Gastroesophageal sphincter (tissue), 4 donors: ENCODE data around the gene PMP22. TPM values are rescaled to one million over a fixed set of nuclear protein-coding genes. Genes with fewer than 3 reads are reported as not detected.
A peak's percentile ranks its signal among the peaks of the same experiment; 100 is the strongest.
"Not testable (repeated sequence)": the region's sequence is repeated elsewhere in the genome, so short reads cannot be mapped to it uniquely, and the experiment has no call there.

Experiments
- ATAC-seq: fragments of 150-250 bp; one replicate; pipeline ENCODE4 v1.9.1; 2016; ENCODE audit warnings: mild to moderate bottlenecking, moderate library complexity
- H3K27ac ChIP-seq, 4 donors: fragments of 200-600 bp; sonication (generic) in 3 of 4; 1 replicate in 3 of 4; 2 replicates in 1 of 4; pipeline ENCODE4 v1.5.1; 2016 to 2019
- H3K27me3 ChIP-seq: fragments of 200-600 bp; sonication (generic); one replicate; pipeline ENCODE4 v1.5.1; 2019
- H3K36me3 ChIP-seq, 2 donors: fragments of 200-600 bp; sonication (generic); one replicate each; pipeline ENCODE4 v1.5.1; 2019; ENCODE audit warnings: control low read depth in 1 of 2
- H3K4me1 ChIP-seq, 3 donors: fragments of 200-600 bp; sonication (generic); 1 replicate in 2 of 3; 2 replicates in 1 of 3; pipeline ENCODE4 v1.5.1; 2016 to 2019; ENCODE audit warnings: control low read depth in 2 of 3
- H3K4me3 ChIP-seq, 2 donors: fragments of 200-600 bp; sonication (generic); one replicate each; pipeline ENCODE4 v1.5.1; 2019; ENCODE audit warnings: mild to moderate bottlenecking in 1 of 2, moderate library complexity in 1 of 2
- H3K9me3 ChIP-seq, 3 donors: fragments of 200-600 bp; sonication (generic); one replicate each; pipeline ENCODE4 v1.5.1; 2017 to 2019; ENCODE audit warnings: control low read depth in 2 of 3
- EP300 ChIP-seq: sonication (generic); formaldehyde crosslinking; IDR thresholded peaks from one replicate; pipeline ENCODE4 v1.6.1; 2017; ENCODE audit warnings: antibody characterized with exemption, mild to moderate bottlenecking
- POLR2A ChIP-seq, 2 donors: fragments of 450-650 bp; IDR thresholded peaks; one replicate each; pipeline ENCODE4 v1.6.1; 2017; ENCODE audit warnings: antibody characterized with exemption in 2 of 2, mild to moderate bottlenecking in 2 of 2, moderate library complexity in 1 of 2
- POLR2AphosphoS5 ChIP-seq: sonication (generic); formaldehyde crosslinking; IDR thresholded peaks from one replicate; pipeline ENCODE4 v1.6.1; 2017; ENCODE audit warnings: antibody characterized with exemption
- WGBS, 2 donors: methylation state at CpG; one replicate each; pipeline ENCODE4 v1.1.5; 2018; ENCODE audit warnings: low coverage in 1 of 2; 5-methylcytosine and 5-hydroxymethylcytosine counted together
- total RNA-seq, 4 donors: library from RNA; depleted of rRNA; stranded (reverse); fragments of >200 nt; gene quantifications; one replicate each; pipeline ENCODE4 v1.1.0, GENCODE V29; 2016
- TF ChIP-seq, protein P1 (sequence below), 4 experiments: fragments of 200-600 bp in 2 of 4; fragments of 450-650 bp in 2 of 4; sonication (generic) in 1 of 4; IDR thresholded peaks; one replicate each; pipeline ENCODE4 v1.5.1; 2017 to 2019; ENCODE audit warnings: antibody characterized with exemption in 4 of 4, mild to moderate bottlenecking in 2 of 4, moderate library complexity in 2 of 4

PMP22 gene
- total RNA-seq, 4 donors from 2014 or later = 145 to 268 (median 242) TPM

DNA sequence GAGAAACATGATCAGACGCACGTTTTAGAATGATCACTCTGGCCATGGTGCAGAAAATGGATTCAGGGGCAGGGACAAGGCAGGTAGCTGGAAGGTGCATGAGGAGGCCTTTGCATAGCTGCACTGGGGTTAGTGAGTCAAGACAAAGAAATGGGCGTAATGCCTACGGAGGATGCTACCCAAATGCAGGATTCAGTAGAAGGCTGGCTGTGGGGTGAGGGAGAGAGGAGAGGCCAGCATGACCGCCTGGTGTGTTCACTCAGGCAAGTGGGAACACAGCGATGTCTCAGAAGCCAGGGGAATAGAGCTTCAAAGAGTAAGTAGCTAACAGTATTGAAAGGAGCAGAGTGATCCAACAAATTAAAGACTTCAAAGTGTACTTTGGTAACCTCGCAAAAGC, 31.2 kb downstream of the PMP22 start:
- Histone ChIP-seq H3K4me3 (no peak overlapping the region), H3K27me3 (no peaks in the 10 kb centered on the region), H3K36me3 (peaks cover 14 to 100% of the 10 kb centered on the region in 2 donors), H3K27ac (peak overlapping the region in 1 of 4 donors; percentile 25), H3K9me3 (no peaks in the 10 kb centered on the region), H3K4me1 (peaks cover 0 to 68% (median 9%) of the 10 kb centered on the region in 3 donors)
- WGBS, 2 donors = 83 to 90% methylated on average over 5 to 7 of the region's 7 CpGs
- TF ChIP-seq EP300 (no peak), POLR2AphosphoS5 (no peak), POLR2A (IDR thresholded peaks at IDR 0.05) (no peak)
- TF ChIP-seq, protein P1, sequence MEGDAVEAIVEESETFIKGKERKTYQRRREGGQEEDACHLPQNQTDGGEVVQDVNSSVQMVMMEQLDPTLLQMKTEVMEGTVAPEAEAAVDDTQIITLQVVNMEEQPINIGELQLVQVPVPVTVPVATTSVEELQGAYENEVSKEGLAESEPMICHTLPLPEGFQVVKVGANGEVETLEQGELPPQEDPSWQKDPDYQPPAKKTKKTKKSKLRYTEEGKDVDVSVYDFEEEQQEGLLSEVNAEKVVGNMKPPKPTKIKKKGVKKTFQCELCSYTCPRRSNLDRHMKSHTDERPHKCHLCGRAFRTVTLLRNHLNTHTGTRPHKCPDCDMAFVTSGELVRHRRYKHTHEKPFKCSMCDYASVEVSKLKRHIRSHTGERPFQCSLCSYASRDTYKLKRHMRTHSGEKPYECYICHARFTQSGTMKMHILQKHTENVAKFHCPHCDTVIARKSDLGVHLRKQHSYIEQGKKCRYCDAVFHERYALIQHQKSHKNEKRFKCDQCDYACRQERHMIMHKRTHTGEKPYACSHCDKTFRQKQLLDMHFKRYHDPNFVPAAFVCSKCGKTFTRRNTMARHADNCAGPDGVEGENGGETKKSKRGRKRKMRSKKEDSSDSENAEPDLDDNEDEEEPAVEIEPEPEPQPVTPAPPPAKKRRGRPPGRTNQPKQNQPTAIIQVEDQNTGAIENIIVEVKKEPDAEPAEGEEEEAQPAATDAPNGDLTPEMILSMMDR (IDR thresholded peaks at IDR 0.05) = no peak
- no peak for ATAC-seq

DNA sequence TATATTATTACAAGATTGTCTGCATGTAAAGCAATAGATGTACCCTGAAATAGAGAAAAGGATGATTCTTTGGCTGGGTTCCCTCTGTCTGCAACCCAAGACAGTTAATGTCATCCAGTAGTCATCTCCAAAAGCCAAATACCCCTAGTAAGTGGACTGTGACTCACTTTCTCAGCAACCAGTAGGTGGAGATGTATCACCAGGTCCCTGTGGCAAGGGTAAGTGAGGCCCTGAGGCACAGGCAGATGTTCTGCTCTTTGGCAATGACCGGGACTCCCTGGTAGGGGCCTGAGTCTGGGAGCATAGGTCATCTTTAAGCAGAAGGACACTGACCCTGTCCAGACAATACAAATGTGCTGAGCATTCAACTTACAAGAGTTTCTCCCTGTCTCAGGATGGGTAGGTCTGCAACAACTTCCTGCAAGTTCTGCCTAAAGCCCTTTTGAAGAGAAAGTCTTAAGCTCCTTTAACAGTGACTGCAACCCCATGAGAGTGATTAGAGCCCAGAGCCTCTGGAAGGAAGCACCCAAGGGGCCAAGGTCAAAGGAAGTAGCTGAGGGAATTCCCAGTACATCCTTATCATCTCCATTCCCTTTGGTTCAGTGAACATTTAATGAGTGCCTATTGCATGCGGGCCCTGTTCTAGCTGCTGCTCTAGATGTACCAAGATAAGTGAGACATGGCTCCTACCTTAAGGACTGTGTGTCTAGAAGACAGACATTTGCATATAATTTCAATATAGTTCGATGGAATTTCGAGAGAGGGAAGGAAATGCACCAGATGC, 31.9 kb downstream of the PMP22 start:
- no peaks in the 10 kb centered on the region for H3K27me3 ChIP-seq
- WGBS, 2 donors = 58% methylated on average over 4 of the region's 4 CpGs; no CpG with 5 or more reads in 1 of the 2 donors
- H3K9me3 ChIP-seq = no peaks in the 10 kb centered on the region
- peaks cover 7 to 100% of the 10 kb centered on the region in 2 donors for H3K36me3 ChIP-seq
- H3K4me3 ChIP-seq = no peak overlapping the region
- TF ChIP-seq, protein P1 (IDR thresholded peaks at IDR 0.05) = peak in 2 of 4 experiments; percentile 9 to 40
- TF ChIP-seq POLR2A (IDR thresholded peaks at IDR 0.05) = no peak
- TF ChIP-seq EP300 = no peak
- no peak for TF ChIP-seq POLR2AphosphoS5
- no peak overlapping the region for H3K27ac ChIP-seq
- ATAC-seq = peak; percentile 31
- H3K4me1 ChIP-seq = peaks cover 0 to 64% (median 9%) of the 10 kb centered on the region in 3 donors

DNA sequence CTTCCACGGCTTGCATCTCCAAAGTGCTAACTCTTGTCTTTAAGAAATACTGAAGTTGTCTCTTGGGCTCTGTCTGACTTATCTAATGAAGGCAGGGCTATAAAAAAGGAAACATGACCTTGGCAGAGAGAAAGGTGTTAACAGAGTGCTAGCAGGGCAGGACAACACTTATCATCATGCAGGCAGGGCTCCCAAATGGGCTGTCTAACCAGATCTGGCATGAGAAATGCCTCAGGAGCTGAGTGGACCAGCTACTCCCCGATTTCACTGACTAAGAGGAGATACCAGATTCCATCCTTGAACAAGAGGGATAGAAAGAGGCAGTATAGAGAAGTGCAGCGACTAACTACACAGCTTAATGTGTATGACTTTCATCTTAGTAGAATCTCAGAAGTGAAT, 32.6 kb downstream of the PMP22 start:
- Histone ChIP-seq H3K27me3 (no peaks in the 10 kb centered on the region), H3K9me3 (no peaks in the 10 kb centered on the region), H3K4me1 (peaks cover 0 to 61% (median 9%) of the 10 kb centered on the region in 3 donors), H3K27ac (peak overlapping the region in 1 of 4 donors; percentile 7), H3K36me3 (peaks cover 3 to 95% of the 10 kb centered on the region in 2 donors), H3K4me3 (no peak overlapping the region)
- 52 to 92% methylated on average over 2 to 3 of the region's 3 CpGs for whole genome bisulfite sequencing, 2 donors
- ATAC-seq = no peak
- TF ChIP-seq POLR2AphosphoS5 = no peak

DNA sequence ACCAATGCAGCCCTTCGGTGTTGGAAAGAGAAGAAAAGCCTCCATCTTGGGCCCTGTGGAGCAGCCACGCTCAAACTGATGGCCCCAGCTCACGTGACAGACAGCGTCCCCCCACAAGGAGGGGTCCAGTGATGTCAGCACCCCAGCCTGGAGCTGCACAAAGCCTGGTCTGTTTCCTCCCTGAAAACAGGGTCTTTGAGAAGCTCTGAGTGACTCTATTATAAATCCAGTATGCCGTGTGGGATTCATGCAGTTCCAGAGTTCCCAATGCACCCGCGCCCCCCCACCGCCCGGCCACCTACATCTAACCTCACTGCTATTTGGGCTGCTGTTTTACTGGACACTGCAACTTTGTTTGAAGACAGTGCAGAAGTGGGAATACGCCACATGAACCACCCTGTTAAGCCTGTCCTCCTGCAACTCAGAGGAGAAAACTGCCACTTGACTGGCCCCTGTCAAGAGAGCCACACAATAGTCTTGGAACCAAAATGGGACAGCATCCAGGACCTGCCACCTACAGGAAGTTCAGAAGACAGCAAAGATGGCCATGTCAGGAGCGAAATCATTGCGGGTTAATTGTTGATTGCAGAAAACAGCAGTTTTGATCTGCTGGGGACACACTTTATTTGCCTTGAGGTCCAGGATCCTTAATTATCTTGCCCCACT, 33.1 kb downstream of the PMP22 start:
- WGBS, 2 donors = 88 to 95% methylated on average over 1 to 3 of the region's 12 CpGs
- TF ChIP-seq EP300 (no peak), POLR2AphosphoS5 (no peak), POLR2A (IDR thresholded peaks at IDR 0.05) (no peak)
- TF ChIP-seq, protein P1 (IDR thresholded peaks at IDR 0.05) = no peak
- Histone ChIP-seq H3K9me3 (no peaks in the 10 kb centered on the region), H3K4me3 (no peak overlapping the region), H3K27ac (peak overlapping the region in 1 of 4 donors; percentile 7), H3K27me3 (no peaks in the 10 kb centered on the region), H3K4me1 (peaks cover 0 to 57% (median 9%) of the 10 kb centered on the region in 3 donors), H3K36me3 (peaks cover 3 to 89% of the 10 kb centered on the region in 2 donors)
- peak; percentile 32 for ATAC-seq

DNA sequence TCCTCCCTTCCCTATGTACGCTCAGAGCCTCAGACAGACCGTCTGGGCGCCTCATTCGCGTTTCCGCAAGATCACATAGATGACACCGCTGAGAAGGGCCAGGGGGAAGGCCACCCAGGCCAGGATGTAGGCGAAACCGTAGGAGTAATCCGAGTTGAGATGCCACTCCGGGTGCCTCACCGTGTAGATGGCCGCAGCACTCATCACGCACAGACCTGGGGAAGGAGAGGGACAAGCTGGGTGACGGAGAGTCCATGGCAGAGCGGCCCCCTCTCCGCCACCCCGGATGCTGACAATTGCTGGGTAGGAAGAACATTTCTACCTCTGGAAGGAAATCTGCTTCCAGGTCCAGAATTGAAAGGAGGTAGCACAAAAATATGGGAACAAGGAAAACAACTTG, 34.3 kb downstream of the PMP22 start:
- peaks cover 3 to 78% of the 10 kb centered on the region in 2 donors for H3K36me3 ChIP-seq
- TF ChIP-seq POLR2A (IDR thresholded peaks at IDR 0.05) (no peak), EP300 (no peak), POLR2AphosphoS5 (no peak)
- TF ChIP-seq, protein P1 (IDR thresholded peaks at IDR 0.05) = no peak
- ATAC-seq = no peak
- no peaks in the 10 kb centered on the region for H3K27me3 ChIP-seq
- 87% methylated on average over 17 of the region's 18 CpGs; no CpG with 5 or more reads in 1 of the 2 donors for WGBS, 2 donors
- H3K27ac ChIP-seq = no peak overlapping the region
- no peak overlapping the region for H3K4me3 ChIP-seq
- H3K4me1 ChIP-seq = peaks cover 0 to 49% (median 9%) of the 10 kb centered on the region in 3 donors
- no peaks in the 10 kb centered on the region for H3K9me3 ChIP-seq

DNA sequence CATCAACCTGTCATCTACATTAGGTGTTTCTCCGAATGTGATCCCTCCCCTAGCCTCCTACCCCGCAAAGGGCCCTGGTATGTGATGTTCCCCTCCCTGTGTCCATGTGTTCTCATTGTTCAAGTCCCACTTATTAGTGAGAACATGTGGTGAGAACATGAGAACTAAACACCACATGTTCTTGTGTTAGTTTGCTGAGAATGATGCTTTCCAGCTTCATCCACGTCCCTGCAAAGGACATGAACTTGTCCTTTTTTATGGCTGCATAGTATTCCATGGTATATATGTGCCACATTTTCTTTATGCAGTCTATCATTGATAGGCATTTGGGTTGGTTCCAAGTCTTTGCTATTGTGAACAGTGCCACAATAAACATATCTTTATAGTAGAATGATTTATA, 43.3 kb downstream of the PMP22 start:
- H3K9me3 ChIP-seq, H3K36me3 ChIP-seq, H3K27me3 ChIP-seq, H3K27ac ChIP-seq, ATAC-seq, H3K4me1 ChIP-seq, H3K4me3 ChIP-seq: not testable (repeated sequence)
- 84 to 100% methylated on average over 3 of the region's 3 CpGs for WGBS, 2 donors
